G401.6 (cell line): ENCODE measurements around the gene NTMT1.

ENCODE experiments used
- FAIRE-seq: peaks from 2 replicates; lab custom pipeline; 2012; peaks lifted over from hg19 to GRCh38; lab: Jason Lieb, UNC

Gene NTMT1

GRCh38 chr9:129597355-129598088, 28.4 kb upstream of the NTMT1 start:
- FAIRE-seq = no peak

DNA sequence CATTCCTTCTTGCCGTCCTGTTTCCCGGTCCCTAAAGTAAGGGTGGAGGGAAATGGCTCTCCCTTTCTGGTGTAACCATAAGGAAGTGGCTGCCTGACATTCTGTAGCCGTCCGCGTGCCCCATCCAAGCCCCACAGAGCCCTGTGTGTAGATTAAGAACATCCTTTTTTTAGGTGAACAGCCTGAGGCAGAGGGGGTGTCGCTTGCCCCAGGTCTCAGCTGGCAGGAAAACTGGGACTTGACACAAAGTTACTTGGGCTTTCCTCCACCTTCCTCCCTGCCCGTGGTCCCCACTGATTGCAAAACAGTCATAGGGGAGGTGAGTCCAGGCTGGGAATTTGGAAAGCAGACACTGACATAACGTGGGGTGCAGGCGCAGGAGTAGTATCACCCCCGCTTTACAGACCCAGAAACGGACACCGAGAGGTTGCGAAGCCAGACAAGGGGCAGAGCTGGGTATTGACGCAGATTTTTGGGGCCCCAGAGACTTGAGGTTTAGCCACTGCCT, 27.8 kb upstream of the NTMT1 start:
- no peak for FAIRE-seq

- FAIRE-seq = no peak
Observed at GRCh38 chr9:129601082-129601674, 24.8 kb upstream of the NTMT1 start.

DNA sequence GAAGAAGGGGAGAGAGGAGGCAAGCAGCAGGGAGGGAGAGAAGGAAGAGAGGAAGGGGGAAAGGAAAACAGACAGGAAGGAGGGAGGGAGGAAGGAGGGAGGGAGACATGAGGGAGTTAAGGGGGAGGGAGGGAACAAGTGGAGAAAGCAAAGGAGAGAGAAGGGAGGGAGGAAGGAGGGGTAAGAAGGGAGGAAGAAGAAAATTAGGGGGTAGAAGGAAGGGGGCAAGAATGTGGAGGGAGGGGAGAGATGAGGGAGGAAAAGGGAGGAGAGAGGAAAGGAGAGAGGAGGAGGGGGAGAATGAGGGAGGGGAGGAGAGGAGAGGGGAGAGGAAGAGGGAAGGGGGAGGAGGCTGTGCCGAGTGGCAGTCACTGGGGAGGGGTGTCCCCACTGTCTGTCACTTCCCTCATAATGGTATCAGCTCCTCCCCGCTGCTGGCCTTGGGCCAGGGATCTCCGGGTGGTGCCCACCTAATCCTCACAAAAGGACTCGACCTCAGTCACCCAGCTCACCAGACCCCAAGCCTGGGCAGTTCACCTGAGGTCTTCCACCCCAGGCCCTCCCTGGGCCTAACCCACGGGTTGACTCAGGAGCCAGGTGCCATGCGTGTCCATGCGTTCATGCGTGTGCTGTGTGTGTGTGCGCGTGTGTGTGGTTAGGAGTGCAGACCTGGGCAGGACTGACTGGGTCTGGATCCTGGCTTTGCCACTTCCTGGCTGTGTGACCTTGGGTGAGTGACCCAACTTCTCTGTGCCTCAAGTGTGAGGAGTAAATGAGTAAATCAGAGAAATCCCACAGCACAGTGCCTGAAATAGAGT, 23.2 kb upstream of the NTMT1 start:
- FAIRE-seq = no peak

DNA sequence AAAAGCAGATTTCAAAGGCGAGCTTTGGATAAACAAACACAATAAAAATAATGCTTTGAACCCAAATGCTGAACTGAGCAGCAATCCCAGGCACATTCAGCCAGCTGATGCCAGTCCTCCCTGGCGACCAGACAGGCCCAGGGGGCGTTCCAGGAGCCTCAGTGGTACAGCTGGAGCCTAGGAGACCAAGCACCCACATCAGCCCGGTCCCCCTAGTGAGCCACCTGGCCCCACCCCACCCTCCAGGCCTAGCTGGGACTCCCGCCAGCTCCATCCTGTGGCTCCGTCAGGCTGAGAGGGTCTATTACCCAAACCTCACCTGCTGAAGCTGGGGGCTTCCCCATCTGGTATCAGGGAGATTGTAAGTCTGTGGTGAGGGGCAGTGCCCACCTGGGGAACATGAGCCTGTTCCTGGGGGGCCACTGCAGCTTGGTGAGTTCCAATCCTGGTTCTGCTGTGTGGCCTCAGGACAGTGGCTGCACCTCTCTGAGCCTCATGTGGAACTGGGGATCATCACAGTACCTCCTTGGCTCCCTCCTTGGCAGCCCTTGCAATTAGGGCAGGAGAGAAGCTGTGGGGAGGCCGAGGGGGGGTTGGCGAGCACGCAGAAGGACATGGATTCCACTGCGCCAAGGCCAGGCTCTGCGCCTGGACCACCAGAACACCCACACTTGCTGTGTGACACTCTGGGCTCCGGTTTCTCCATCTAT, 21.8 kb upstream of the NTMT1 start:
- no peak for FAIRE-seq

DNA sequence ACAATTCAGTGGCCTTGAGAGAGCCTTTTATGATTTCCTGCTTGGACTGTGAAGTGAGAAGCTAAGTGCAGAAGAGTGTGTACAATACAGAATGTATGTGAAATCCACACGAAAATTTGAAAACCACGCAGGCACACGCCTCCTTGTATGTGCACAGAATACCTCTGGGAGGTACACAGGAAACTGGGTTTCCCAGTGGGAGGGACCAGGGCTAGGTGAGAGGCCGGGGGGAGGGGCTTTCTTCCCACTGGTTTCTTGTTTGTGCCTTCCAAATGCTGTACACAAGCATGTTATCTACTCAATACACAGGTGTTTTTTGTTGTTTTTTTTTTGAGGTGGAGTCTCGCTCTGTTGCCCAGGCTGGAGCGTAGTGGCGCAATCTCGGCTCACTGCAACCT, 21.2 kb upstream of the NTMT1 start:
- FAIRE-seq = no peak

GRCh38 chr9:129606161-129607026, 19.6 kb upstream of the NTMT1 start:
- no peak for FAIRE-seq

GRCh38 chr9:129607027-129607387, 19.0 kb upstream of the NTMT1 start:
- no peak for FAIRE-seq

- FAIRE-seq = no peak
Observed at GRCh38 chr9:129608561-129609481, 17.1 kb upstream of the NTMT1 start.

DNA sequence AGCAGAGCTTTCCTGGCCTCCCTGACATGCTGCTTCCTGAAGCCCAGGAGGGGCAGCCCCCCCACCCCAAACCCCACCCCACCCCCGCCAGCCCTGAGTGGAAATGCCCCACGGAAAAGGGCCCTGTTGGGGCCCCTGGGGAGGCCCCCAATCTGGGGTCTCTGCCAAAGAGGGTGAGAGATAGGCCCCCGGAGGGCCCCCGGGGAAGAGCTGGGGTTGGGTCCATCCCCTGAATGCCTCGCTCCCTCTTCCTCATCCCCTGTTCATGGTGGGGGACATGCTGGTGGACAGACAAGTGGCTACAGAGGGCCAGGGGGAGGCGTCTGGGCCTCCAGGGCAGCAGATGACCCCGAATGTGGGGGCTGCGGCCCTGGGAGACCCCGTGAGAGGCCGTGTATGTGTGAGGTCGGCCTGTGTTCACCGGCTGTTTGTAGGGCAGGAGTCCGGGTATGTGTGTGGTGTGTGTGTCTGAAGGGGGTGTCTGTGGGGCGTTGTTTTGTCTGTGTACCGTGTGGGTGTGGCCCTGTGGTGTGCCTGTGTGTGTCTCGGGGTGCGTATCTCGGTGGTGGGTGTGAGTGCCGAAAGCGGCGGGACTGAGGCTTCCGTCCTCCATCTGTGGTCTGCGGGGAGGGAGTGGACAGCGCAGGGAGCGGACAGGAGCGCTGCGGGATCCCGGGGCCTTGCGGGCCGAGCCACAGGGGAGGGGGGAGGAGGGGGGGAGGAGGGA, 16.3 kb upstream of the NTMT1 start:
- FAIRE-seq = no peak

- no peak for FAIRE-seq
Observed at GRCh38 chr9:129610213-129610472, 15.8 kb upstream of the NTMT1 start.

- no peak for FAIRE-seq
Observed at GRCh38 chr9:129610473-129611306, 15.3 kb upstream of the NTMT1 start.

DNA sequence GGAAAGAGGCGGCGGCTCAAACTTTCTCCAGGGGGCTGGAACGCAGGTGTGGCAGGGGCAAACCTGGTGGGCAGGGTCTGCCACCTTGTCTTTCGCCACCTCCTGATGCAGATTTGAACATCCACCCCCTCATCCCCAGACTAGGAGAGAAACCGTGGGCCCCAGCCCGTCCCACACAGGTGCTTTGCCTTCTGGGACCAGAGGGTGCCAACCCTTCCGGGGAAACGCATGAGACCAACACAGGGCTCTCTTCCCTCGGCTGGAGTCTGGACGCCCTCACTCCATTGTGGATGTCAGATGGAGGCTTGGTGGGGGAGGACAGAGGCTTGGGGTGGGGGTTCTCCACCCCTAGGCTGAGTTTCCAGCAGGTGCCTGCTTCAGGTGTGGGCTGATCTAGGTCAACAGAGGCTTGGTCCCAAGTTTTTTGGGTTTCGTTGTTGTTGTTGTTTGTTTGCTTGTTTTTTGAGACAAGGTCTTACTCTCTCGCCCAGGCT, 14.6 kb upstream of the NTMT1 start:
- no peak for FAIRE-seq

DNA sequence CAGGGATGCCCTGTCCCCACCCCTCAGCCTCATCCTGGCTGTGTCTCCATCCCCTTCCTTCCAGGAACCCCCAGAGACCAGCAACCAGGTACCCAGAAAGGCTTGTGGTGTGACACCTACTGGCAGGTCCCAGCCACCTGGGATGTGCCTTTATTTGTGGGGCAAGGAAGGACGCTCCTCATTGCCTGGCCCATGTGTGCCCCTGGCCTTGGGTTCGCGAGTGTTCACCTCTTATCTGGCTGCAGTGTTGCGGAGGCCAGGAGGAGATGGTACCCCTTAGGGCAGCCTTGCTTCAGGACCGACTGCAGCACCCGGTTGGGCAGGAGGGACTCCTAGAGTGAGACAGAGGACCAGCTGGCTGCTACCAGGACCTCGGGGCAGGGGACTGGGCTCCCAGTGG, 13.8 kb upstream of the NTMT1 start:
- no peak for FAIRE-seq

- no peak for FAIRE-seq
Observed at GRCh38 chr9:129612815-129613519, 13.0 kb upstream of the NTMT1 start.

GRCh38 chr9:129613520-129614175, 12.3 kb upstream of the NTMT1 start:
- no peak for FAIRE-seq

DNA sequence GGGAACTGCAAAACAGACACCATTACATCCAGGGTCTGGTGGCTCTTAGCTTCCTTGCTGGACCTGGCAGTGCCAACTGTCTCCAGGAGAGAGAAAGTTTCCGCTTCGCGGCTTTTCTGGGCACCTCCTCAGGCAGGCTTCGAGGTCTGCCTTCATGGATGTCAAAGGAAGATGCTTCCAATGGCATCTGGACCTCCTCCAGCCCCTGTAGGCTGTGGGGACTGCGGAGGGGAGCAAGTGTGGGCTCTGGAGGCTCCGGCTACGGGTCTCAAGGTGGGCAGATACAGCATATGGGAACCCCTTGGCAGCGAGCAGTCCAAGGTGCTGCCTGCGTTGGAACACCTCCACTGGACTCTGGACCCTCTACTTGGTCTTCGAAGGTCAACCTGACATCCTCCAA, 11.0 kb upstream of the NTMT1 start:
- FAIRE-seq = no peak
